Ureter (tissue), 1 donor: ENCODE data around the gene NCBP3. TPM values are rescaled to one million over a fixed set of nuclear protein-coding genes. Genes with fewer than 3 reads are reported as not detected.
"Not testable (repeated sequence)": the region's sequence is repeated elsewhere in the genome, so short reads cannot be mapped to it uniquely, and the experiment has no call there.

Experiments
- DNase-seq: peaks from one replicate; pipeline ENCODE4 v3.0.0-alpha.2; 2020; ENCODE audit warnings: low spot score
- total RNA-seq: library from RNA; stranded (reverse); gene quantifications from one replicate; pipeline ENCODE4 v1.2.4, GENCODE V29; 2023
- donor health status: DM: yes; HTN: yes; CAD: no.

The NCBP3 gene
- total RNA-seq, 1 donor from 2014 or later: 46.1 TPM

GRCh38 chr17:3792481-3792880, 53.6 kb downstream of the NCBP3 start:
- DNase-seq: no peak

GRCh38 chr17:3788200-3788599, 57.8 kb downstream of the NCBP3 start:
- DNase-seq: no peak

DNA sequence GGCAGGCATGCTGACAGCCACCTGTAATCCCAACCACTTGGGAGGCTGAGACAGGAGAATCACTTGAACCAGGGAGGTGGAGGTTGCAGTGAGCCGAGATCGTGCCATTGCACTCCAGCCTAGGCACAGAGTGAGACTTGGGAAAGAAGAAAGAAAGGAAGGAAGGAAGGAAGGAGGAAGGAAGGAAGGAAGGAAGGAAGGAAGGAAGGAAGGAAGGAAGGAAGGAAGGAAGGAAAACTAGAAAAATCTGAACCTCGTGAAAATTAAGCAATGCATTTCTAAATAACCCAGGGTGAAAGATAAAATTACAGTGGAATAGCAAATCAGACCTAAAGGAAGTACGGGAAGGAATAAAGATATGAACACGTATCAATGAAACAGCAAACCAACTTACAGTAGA, 60.7 kb downstream of the NCBP3 start:
- DNase-seq: not testable (repeated sequence)

DNA sequence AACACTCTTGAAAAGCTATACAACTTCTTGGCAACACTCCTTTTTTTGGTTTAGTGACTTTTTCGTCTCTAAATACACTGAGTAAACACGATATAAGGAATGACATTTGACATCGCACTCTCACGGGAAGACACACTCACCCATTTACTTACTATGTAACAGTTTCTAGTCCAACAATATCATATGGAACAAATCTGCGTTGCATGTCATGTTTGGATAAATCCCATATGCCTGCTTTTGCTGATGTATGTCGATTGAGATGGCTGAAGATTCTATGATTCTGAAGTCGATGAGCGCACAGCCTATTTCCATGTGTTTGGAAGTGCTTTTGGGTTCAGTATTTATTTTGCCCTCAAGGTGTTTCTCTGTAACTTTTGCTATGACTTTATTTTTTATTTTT, 63.3 kb downstream of the NCBP3 start:
- DNase-seq: no peak

DNA sequence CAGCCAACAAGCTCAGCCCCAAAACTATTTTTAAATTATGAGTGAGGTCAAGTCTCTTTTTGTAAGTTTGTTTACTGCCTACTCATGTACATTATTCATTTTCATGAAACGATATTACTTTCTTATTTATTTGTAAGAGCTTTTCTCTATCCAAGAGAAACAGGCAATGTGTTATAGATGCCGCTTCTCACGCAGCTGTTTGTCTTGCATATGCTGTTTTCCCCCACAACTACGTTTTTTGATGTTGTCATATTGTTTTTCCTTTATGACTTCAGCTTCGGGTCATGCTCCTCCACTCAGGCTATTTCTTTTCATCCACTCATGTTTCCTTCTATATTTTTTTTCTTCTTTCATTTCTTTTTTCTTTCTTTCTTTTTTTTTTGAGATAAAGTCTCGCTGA, 65.1 kb downstream of the NCBP3 start:
- DNase-seq: no peak

GRCh38 chr17:3777366-3778120, 68.5 kb downstream of the NCBP3 start:
- DNase-seq: no peak

- no peak for DNase-seq
Observed at GRCh38 chr17:3773966-3774365, 72.1 kb downstream of the NCBP3 start.

- no peak for DNase-seq
Observed at GRCh38 chr17:3773511-3773910, 72.5 kb downstream of the NCBP3 start.

- no peak for DNase-seq
Observed at GRCh38 chr17:3772764-3773163, 73.3 kb downstream of the NCBP3 start.

- no peak for DNase-seq
Observed at GRCh38 chr17:3771140-3771539, 74.9 kb downstream of the NCBP3 start.

DNA sequence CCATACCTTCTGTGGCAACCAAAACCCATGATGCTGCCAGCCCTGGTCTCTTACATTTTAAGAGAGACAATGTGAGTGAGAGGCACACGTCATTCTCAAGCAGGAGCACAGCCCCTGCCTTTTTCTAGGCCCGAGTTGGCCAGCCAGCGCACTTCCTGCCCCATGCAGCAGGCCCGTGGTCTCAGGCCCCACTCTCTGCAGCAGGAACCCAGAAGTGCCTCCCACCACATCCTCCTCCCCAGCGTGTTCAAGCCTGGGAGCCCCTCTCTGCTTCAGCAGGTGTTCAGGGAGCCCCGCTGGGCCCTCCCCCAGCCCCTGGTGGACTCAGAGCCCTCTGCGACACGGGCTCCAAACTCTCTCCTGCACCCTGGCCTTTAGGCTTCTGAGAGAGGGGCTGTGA, 75.6 kb downstream of the NCBP3 start:
- DNase-seq: no peak

- no peak for DNase-seq
Observed at GRCh38 chr17:3768769-3769168, 77.3 kb downstream of the NCBP3 start.

GRCh38 chr17:3768341-3768740, 77.7 kb downstream of the NCBP3 start:
- no peak for DNase-seq

DNA sequence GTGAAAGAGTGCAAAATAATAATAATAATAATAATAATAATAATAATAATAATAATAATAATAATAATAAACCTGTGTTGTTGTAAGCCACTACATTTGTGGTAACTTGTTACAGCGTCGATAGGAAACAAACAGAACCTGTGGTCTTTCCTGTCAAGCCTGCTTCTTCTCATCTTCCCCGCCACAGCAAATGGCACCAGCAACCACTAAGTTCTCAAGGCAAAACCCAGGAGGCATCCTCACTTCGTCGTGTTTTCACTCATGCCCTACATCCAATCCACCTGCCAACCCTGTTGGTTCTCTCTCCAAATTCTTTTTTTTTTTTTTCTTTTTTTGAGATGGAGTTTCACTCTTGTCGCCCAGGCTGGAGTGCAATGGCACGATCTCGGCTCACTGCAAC, 79.3 kb downstream of the NCBP3 start:
- DNase-seq: no peak

- no peak for DNase-seq
Observed at GRCh38 chr17:3765981-3766380, 80.1 kb downstream of the NCBP3 start.

- no peak for DNase-seq
Observed at GRCh38 chr17:3763777-3764170, 82.3 kb downstream of the NCBP3 start.

GRCh38 chr17:3762922-3763776, 82.9 kb downstream of the NCBP3 start:
- no peak for DNase-seq

GRCh38 chr17:3761918-3762380, 84.1 kb downstream of the NCBP3 start:
- DNase-seq: no peak

DNA sequence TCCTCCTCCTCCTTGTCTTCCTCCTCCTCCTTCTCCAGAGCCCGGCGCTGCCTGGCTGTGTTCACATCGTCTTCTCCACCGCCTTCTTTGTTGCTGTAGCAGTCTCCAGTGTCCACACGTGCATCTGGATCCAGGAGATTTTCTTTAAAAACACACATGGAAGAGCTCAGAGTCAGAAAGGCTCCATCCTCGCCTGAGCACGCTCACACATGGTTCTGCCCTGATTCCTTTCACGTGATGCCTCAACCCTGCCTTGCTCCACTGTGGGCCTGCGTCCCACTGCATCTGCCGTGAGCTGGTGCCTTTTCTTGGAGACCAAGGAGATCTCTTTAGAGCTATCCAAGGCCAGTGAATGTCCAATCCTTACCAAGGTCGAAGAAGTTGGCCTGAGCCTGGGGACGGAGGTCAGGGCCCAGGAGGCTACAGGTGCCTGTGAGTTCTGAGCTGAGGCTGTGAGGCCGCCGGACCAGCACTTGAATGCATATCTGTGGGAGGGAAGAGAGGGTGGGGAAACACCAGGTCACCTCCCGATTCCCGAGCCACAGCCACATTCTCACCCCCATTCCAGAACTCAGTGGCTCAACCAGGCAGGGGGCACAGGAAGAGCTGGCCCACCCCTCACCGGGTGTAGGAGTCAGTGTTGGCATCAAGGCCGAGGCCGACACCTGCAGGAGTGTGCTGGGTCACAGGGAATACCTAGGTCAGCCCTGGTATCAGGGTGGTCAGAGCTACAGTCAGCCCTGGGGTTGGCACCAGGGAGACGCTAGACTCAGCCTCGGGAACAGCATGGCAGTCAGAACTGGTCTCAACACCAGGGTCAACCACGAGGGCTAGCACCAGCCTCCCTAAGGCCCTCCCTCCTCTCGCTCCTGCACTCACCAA, 84.8 kb downstream of the NCBP3 start:
- DNase-seq: no peak

- DNase-seq: no peak
Observed at GRCh38 chr17:3759597-3760216, 86.3 kb downstream of the NCBP3 start.

GRCh38 chr17:3755335-3756030, 90.6 kb downstream of the NCBP3 start:
- DNase-seq: no peak
